ENCODE data around the gene NEDD8.

- TF ChIP-seq, protein P1, sequence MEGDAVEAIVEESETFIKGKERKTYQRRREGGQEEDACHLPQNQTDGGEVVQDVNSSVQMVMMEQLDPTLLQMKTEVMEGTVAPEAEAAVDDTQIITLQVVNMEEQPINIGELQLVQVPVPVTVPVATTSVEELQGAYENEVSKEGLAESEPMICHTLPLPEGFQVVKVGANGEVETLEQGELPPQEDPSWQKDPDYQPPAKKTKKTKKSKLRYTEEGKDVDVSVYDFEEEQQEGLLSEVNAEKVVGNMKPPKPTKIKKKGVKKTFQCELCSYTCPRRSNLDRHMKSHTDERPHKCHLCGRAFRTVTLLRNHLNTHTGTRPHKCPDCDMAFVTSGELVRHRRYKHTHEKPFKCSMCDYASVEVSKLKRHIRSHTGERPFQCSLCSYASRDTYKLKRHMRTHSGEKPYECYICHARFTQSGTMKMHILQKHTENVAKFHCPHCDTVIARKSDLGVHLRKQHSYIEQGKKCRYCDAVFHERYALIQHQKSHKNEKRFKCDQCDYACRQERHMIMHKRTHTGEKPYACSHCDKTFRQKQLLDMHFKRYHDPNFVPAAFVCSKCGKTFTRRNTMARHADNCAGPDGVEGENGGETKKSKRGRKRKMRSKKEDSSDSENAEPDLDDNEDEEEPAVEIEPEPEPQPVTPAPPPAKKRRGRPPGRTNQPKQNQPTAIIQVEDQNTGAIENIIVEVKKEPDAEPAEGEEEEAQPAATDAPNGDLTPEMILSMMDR (IDR thresholded peaks at IDR 0.05) = no peak
- TF ChIP-seq POLR2A (IDR thresholded peaks at IDR 0.05) (no peak), EP300 (IDR thresholded peaks at IDR 0.05) (no peak), POLR2AphosphoS5 (IDR thresholded peaks at IDR 0.05) (no peak)
Observed at GRCh38 chr14:24185026-24185425, 47.1 kb downstream of the NEDD8 start.
